T47D (cell line): ENCODE measurements around the gene GATA5.
A peak's percentile ranks its signal among the peaks of the same experiment; 100 is the strongest.

Experiments used
- DNase-seq, 2 experiments: peaks; one replicate each; pipeline versions ENCODE4 v3.0.0 to v3.0.0-alpha.2; 2011 to 2012; ENCODE audit warnings: low read depth in 1 of 2, low spot score in 1 of 2
- JUND ChIP-seq: IDR thresholded peaks from 2 replicates; pipeline ENCODE4 v1.6.1; 2012; ENCODE audit warnings: low read depth
- in situ Hi-C: cut with HindIII; loops from 2 replicates; pipeline ENCODE4 v1.10.0; 2016; ENCODE audit warnings: low sequenced_read_pairs, low pct_unique_long_range_greater_than_20kb

Gene GATA5

GRCh38 chr20:62460678-62461077 lies 15.1 kb downstream of the GATA5 start:
- DNase-seq = no peak
- in situ Hi-C loops = no loop called here
- no peak for TF ChIP-seq JUND

- in situ Hi-C loops = no loop called here
These were observed 16.3 kb downstream of the GATA5 start for GRCh38 chr20:62459488-62459887.

GRCh38 chr20:62458275-62459251 lies 17.2 kb downstream of the GATA5 start:
- DNase-seq = no peak
- TF ChIP-seq JUND = no peak
- in situ Hi-C loops = no loop called here

More at GRCh38 chr20:62459488-62459887, 16.3 kb downstream of the GATA5 start:
- no peak for DNase-seq
- no peak for TF ChIP-seq JUND

- in situ Hi-C loops = no loop called here
- DNase-seq = no peak
- no peak for TF ChIP-seq JUND
These were observed 18.0 kb downstream of the GATA5 start for GRCh38 chr20:62457831-62458230.

GRCh38 chr20:62457098-62457497 lies 18.7 kb downstream of the GATA5 start:
- no peak for DNase-seq
- in situ Hi-C loops = no loop called here
- no peak for TF ChIP-seq JUND

GRCh38 chr20:62455929-62456328 lies 19.9 kb downstream of the GATA5 start:
- no peak for TF ChIP-seq JUND
- in situ Hi-C loops = no loop called here
- DNase-seq = no peak

GRCh38 chr20:62454904-62455636 lies 20.7 kb downstream of the GATA5 start:
- no peak for DNase-seq
- TF ChIP-seq JUND = no peak
- in situ Hi-C loops = no loop called here

- no peak for DNase-seq
- in situ Hi-C loops = no loop called here
- TF ChIP-seq JUND = no peak
These were observed 22.5 kb downstream of the GATA5 start for GRCh38 chr20:62453186-62453808.

GRCh38 chr20:62452475-62453095 lies 23.2 kb downstream of the GATA5 start:
- TF ChIP-seq JUND = no peak
- no peak for DNase-seq

GRCh38 chr20:62451970-62452369 lies 23.8 kb downstream of the GATA5 start:
- no peak for TF ChIP-seq JUND
- no peak for DNase-seq
- in situ Hi-C loops = no loop called here

More at GRCh38 chr20:62452475-62453095, 23.2 kb downstream of the GATA5 start:
- in situ Hi-C loops = no loop called here

- DNase-seq = no peak
- in situ Hi-C loops = no loop called here
- no peak for TF ChIP-seq JUND
These were observed 24.5 kb downstream of the GATA5 start for GRCh38 chr20:62451156-62451767.

GRCh38 chr20:62449951-62450691 lies 25.7 kb downstream of the GATA5 start:
- TF ChIP-seq JUND = no peak
- DNase-seq = peak; percentile 53 to 66
- in situ Hi-C loops = no loop called here
